ENCODE measurements around the gene AADAC. TPM values are rescaled to one million over a fixed set of nuclear protein-coding genes. Genes with fewer than 3 reads are reported as not detected.

AADAC gene
- total and polyA plus RNA-seq, 2 donors (not counting 1 experiment from before 2014, with no cell fraction given): 0.17 TPM; not detected in 1

DNA sequence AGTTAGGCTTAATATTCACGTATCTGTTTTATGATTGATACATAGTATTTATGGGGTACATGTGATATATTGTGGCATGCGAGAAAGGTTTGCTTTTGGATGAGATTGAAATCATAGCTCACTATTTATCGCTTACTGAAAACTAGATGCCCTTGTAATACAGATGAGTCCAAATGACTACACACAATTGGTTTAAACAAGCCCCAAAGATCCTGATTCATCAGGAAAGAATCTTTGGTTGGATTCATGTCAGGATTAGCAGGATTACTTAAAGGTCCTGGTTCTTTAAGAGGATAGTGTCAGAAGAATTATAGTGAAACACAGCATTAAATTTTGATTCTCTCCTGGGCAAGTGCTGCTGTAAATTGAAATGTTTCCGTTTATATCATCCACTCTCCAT, 18.6 kb upstream of the AADAC start:
- DNase-seq (ENCODE audit: low read depth in 2 of 2): peak; percentile 67 to 87
- Histone ChIP-seq H4K20me1 (ENCODE audit: control insufficient read depth, extremely low read depth, insufficient read depth, low read length) (no peaks in the 10 kb centered on the region), H3K4me3 (replicated peaks in 1 of 4; ENCODE audit: control extremely low read depth in 1 of 4, insufficient read depth in 1 of 4, low read depth in 3 of 4, low read length in 4 of 4) (no peak overlapping the region), H2AFZ (ENCODE audit: low read length) (no peak overlapping the region), H3K4me2 (ENCODE audit: extremely low read depth, insufficient read depth, low read length) (no peak overlapping the region), H3K9me3 (ENCODE audit: control insufficient read depth, insufficient read depth, low read depth, low read length) (no peaks in the 10 kb centered on the region), H3K4me1 (ENCODE audit: control insufficient read depth, extremely low read depth, insufficient read depth, low read length) (no peaks in the 10 kb centered on the region), H3K9ac (ENCODE audit: insufficient read depth, low read length) (no peak overlapping the region), H3K36me3 (ENCODE audit: control insufficient read depth, insufficient read depth, low read length) (no peaks in the 10 kb centered on the region), H3K27me3 (ENCODE audit: control insufficient read depth, insufficient read depth, low read length) (no peaks in the 10 kb centered on the region), H3K27ac (ENCODE audit: insufficient read depth, low read length) (no peak overlapping the region), H3K79me2 (ENCODE audit: control insufficient read depth, insufficient read depth, low read length) (no peaks in the 10 kb centered on the region)
- TF ChIP-seq EZH2 (IDR thresholded peaks at IDR 0.05; ENCODE audit: low read length, missing control alignments): no peak
- TF ChIP-seq, protein P1, sequence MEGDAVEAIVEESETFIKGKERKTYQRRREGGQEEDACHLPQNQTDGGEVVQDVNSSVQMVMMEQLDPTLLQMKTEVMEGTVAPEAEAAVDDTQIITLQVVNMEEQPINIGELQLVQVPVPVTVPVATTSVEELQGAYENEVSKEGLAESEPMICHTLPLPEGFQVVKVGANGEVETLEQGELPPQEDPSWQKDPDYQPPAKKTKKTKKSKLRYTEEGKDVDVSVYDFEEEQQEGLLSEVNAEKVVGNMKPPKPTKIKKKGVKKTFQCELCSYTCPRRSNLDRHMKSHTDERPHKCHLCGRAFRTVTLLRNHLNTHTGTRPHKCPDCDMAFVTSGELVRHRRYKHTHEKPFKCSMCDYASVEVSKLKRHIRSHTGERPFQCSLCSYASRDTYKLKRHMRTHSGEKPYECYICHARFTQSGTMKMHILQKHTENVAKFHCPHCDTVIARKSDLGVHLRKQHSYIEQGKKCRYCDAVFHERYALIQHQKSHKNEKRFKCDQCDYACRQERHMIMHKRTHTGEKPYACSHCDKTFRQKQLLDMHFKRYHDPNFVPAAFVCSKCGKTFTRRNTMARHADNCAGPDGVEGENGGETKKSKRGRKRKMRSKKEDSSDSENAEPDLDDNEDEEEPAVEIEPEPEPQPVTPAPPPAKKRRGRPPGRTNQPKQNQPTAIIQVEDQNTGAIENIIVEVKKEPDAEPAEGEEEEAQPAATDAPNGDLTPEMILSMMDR (conservative IDR thresholded peaks at IDR 0.05 in 1 of 2, IDR thresholded peaks at IDR 0.05 in 1 of 2; ENCODE audit: low read depth in 1 of 2, low read length in 2 of 2): no peak

DNA sequence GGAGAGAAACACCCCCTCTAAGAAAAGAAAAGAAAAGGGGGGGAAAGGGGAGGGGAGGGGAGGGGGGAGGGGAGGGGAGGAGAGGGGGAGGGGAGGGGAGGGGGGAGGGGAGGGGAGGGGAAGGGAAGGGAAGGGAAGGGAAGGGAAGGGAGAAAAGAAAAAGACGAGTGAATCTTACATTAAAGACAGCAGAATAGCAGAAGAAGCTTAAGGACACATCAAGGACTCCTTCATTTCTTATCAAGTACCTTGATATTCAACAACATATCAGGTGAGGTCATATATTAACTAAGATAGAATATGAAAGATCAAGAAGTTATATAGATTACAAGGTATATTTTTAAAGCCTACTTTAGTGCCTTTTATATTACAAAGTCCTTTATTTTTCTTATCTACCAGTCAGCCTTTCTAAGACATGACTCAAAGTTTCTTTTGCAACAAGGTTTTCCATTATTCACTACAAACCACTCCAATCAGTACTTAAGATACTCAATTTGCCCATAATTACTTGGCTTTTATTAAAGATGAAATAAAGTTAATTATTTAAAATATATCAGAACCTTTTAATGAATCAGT, 17.7 kb upstream of the AADAC start:
- Histone ChIP-seq H3K9me3 (ENCODE audit: control insufficient read depth, insufficient read depth, low read depth, low read length) (no peaks in the 10 kb centered on the region), H3K4me3 (replicated peaks in 1 of 4; ENCODE audit: control extremely low read depth in 1 of 4, insufficient read depth in 1 of 4, low read depth in 3 of 4, low read length in 4 of 4) (no peak overlapping the region), H4K20me1 (ENCODE audit: control insufficient read depth, extremely low read depth, insufficient read depth, low read length) (no peaks in the 10 kb centered on the region), H3K4me2 (ENCODE audit: extremely low read depth, insufficient read depth, low read length) (no peak overlapping the region), H3K4me1 (ENCODE audit: control insufficient read depth, extremely low read depth, insufficient read depth, low read length) (no peaks in the 10 kb centered on the region), H3K36me3 (ENCODE audit: control insufficient read depth, insufficient read depth, low read length) (no peaks in the 10 kb centered on the region), H2AFZ (ENCODE audit: low read length) (no peak overlapping the region), H3K9ac (ENCODE audit: insufficient read depth, low read length) (no peak overlapping the region), H3K79me2 (ENCODE audit: control insufficient read depth, insufficient read depth, low read length) (no peaks in the 10 kb centered on the region), H3K27ac (ENCODE audit: insufficient read depth, low read length) (no peak overlapping the region), H3K27me3 (ENCODE audit: control insufficient read depth, insufficient read depth, low read length) (no peaks in the 10 kb centered on the region)
- no peak for TF ChIP-seq EZH2 (IDR thresholded peaks at IDR 0.05; ENCODE audit: low read length, missing control alignments)
- TF ChIP-seq, protein P1 (conservative IDR thresholded peaks at IDR 0.05 in 1 of 2, IDR thresholded peaks at IDR 0.05 in 1 of 2; ENCODE audit: low read depth in 1 of 2, low read length in 2 of 2): no peak
- peak; percentile 11 to 52 for DNase-seq (ENCODE audit: low read depth in 2 of 2)

DNA sequence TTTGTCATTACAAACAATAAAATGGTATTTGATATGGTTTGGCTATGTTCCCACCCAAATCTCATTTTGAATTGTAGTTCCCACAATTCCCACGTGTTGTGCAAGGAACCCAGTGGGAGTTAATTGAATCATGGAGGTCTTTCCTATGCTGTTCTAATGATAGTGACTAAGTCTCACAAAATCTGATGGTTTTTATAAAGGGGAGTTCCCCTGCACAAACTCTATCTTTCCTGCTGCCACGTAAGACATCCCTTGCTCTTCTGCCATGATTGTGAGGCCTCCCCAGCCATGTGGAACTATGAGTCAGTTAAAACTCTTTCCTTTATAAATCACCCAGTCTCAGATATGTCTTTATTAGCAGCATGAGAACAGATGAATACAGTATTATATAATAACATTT, 15.4 kb upstream of the AADAC start:
- Histone ChIP-seq H3K9me3 (ENCODE audit: control insufficient read depth, insufficient read depth, low read depth, low read length) (no peaks in the 10 kb centered on the region), H3K4me1 (ENCODE audit: control insufficient read depth, extremely low read depth, insufficient read depth, low read length) (no peaks in the 10 kb centered on the region), H4K20me1 (ENCODE audit: control insufficient read depth, extremely low read depth, insufficient read depth, low read length) (no peaks in the 10 kb centered on the region), H3K4me2 (ENCODE audit: extremely low read depth, insufficient read depth, low read length) (no peak overlapping the region), H3K9ac (ENCODE audit: insufficient read depth, low read length) (no peak overlapping the region), H3K27ac (ENCODE audit: insufficient read depth, low read length) (no peak overlapping the region), H2AFZ (ENCODE audit: low read length) (no peak overlapping the region), H3K27me3 (ENCODE audit: control insufficient read depth, insufficient read depth, low read length) (no peaks in the 10 kb centered on the region), H3K4me3 (replicated peaks in 1 of 4; ENCODE audit: control extremely low read depth in 1 of 4, insufficient read depth in 1 of 4, low read depth in 3 of 4, low read length in 4 of 4) (no peak overlapping the region), H3K79me2 (ENCODE audit: control insufficient read depth, insufficient read depth, low read length) (no peaks in the 10 kb centered on the region), H3K36me3 (ENCODE audit: control insufficient read depth, insufficient read depth, low read length) (no peaks in the 10 kb centered on the region)
- TF ChIP-seq, protein P1 (conservative IDR thresholded peaks at IDR 0.05 in 1 of 2, IDR thresholded peaks at IDR 0.05 in 1 of 2; ENCODE audit: low read depth in 1 of 2, low read length in 2 of 2): no peak
- TF ChIP-seq EZH2 (IDR thresholded peaks at IDR 0.05; ENCODE audit: low read length, missing control alignments): no peak
- DNase-seq (ENCODE audit: low read depth in 2 of 2): peak in 1 of 2 donors; percentile 28
